CD14-positive monocyte (primary cell): ENCODE data around the gene MACROD2. TPM values are rescaled to one million over a fixed set of nuclear protein-coding genes. Genes with fewer than 3 reads are reported as not detected.

Experiments
- DNase-seq, 3 donors: peaks; one replicate each; pipeline ENCODE4 v3.0.0-alpha.2; 2011 to 2022
- H2AFZ ChIP-seq: 2 replicates; pipeline ENCODE4 v1.6.0; 2012; ENCODE audit warnings: mild to moderate bottlenecking, low read depth, low read length, inconsistent platforms; ENCODE audit not compliant: insufficient read depth, poor library complexity, severe bottlenecking
- H3K27ac ChIP-seq, 2 donors: 1 replicate in 1 of 2; 2 replicates in 1 of 2; pipeline ENCODE4 v1.5.1; 2012 to 2013; ENCODE audit warnings: low read length in 2 of 2, control low read depth in 1 of 2, inconsistent platforms in 1 of 2, low read depth in 1 of 2, mild to moderate bottlenecking in 1 of 2
- H3K27me3 ChIP-seq, 2 donors: one replicate each; pipeline versions ENCODE4 v1.6.0 to v1.6.1; 2011 to 2013; ENCODE audit warnings: low read length in 2 of 2; ENCODE audit not compliant: control insufficient read depth in 2 of 2, insufficient read depth in 2 of 2
- H3K36me3 ChIP-seq, 2 donors: replicated peaks in 1 of 2; 1 replicate in 1 of 2; 2 replicates in 1 of 2; pipeline versions ENCODE4 v1.5.1 to v1.6.1; 2012 to 2013; ENCODE audit warnings: low read length in 2 of 2, control low read depth in 1 of 2, inconsistent platforms in 1 of 2, mild to moderate bottlenecking in 1 of 2; ENCODE audit not compliant: insufficient read depth in 2 of 2, control insufficient read depth in 1 of 2
- H3K4me1 ChIP-seq, 2 donors: 1 replicate in 1 of 2; 2 replicates in 1 of 2; pipeline versions ENCODE4 v1.5.1 to v1.6.1; 2012 to 2013; ENCODE audit warnings: low read length in 2 of 2, control low read depth in 1 of 2, inconsistent platforms in 1 of 2, mild to moderate bottlenecking in 1 of 2, moderate library complexity in 1 of 2; ENCODE audit not compliant: insufficient read depth in 2 of 2, control insufficient read depth in 1 of 2
- H3K4me2 ChIP-seq: replicated peaks from 2 replicates; pipeline ENCODE3; 2012; ENCODE audit warnings: low read length, moderate library complexity, mild to moderate bottlenecking; ENCODE audit not compliant: poor library complexity, severe bottlenecking; ENCODE audit errors: extremely low read depth
- H3K4me3 ChIP-seq, 3 experiments: fragments of 200-600 bp in 1 of 3; sonication (generic) in 1 of 3; replicated peaks in 1 of 3; 1 replicate in 2 of 3; 2 replicates in 1 of 3; pipeline ENCODE4 v1.5.1; 2011 to 2013; ENCODE audit warnings: low read length in 3 of 3, mild to moderate bottlenecking in 3 of 3, control low read depth in 2 of 3, low read depth in 2 of 3, inconsistent platforms in 1 of 3, moderate library complexity in 1 of 3
- H3K79me2 ChIP-seq: 2 replicates; pipeline ENCODE4 v1.6.0; 2012; ENCODE audit warnings: mild to moderate bottlenecking, control low read depth, inconsistent platforms, low read length, moderate library complexity; ENCODE audit not compliant: insufficient read depth
- H3K9ac ChIP-seq: 2 replicates; pipeline ENCODE4 v1.6.0; 2017; ENCODE audit warnings: low read length, mild to moderate bottlenecking; ENCODE audit not compliant: insufficient read depth, poor library complexity, severe bottlenecking
- H3K9me3 ChIP-seq, 2 donors: replicated peaks in 1 of 2; 1 replicate in 1 of 2; 2 replicates in 1 of 2; pipeline versions ENCODE4 v1.5.1 to v1.6.1; 2012 to 2013; ENCODE audit warnings: low read length in 2 of 2, control low read depth in 1 of 2; ENCODE audit not compliant: control insufficient read depth in 1 of 2, insufficient read depth in 1 of 2
- H4K20me1 ChIP-seq: 2 replicates; pipeline ENCODE4 v1.6.0; 2012; ENCODE audit warnings: mild to moderate bottlenecking, low read length, control low read depth, moderate library complexity; ENCODE audit not compliant: insufficient read depth
- H3K27ac Mint-ChIP-seq, 7 donors: one replicate each; pipeline ENCODE4 v1.8.0; 2020; ENCODE audit warnings: mild to moderate bottlenecking in 7 of 7, mixed read lengths in 7 of 7, moderate library complexity in 6 of 7, inconsistent platforms in 2 of 7
- H3K27me3 Mint-ChIP-seq, 3 donors: one replicate each; pipeline ENCODE4 v1.8.0; 2021 to 2022; ENCODE audit warnings: low read depth in 3 of 3, mild to moderate bottlenecking in 3 of 3, mixed read lengths in 3 of 3, moderate library complexity in 3 of 3, inconsistent platforms in 1 of 3
- H3K36me3 Mint-ChIP-seq, 2 donors: one replicate each; pipeline ENCODE4 v1.8.0; 2020; ENCODE audit warnings: mixed read lengths in 2 of 2, inconsistent platforms in 1 of 2, mild to moderate bottlenecking in 1 of 2
- H3K4me1 Mint-ChIP-seq: one replicate; pipeline ENCODE4 v1.8.0; 2020; ENCODE audit warnings: mild to moderate bottlenecking, mixed read lengths
- H3K4me3 Mint-ChIP-seq, 2 donors: one replicate each; pipeline ENCODE4 v1.8.0; 2020; ENCODE audit warnings: mild to moderate bottlenecking in 2 of 2, mixed read lengths in 2 of 2, moderate library complexity in 1 of 2
- H3K9me3 Mint-ChIP-seq, 7 donors: one replicate each; pipeline ENCODE4 v1.8.0; 2020 to 2022; ENCODE audit warnings: mixed read lengths in 7 of 7, mild to moderate bottlenecking in 6 of 7, moderate library complexity in 6 of 7, inconsistent platforms in 2 of 7
- WGBS: methylation state at CpG from one replicate; pipeline ENCODE4 v1.1.5; 2013; ENCODE audit warnings: missing lambda C conversion rate; ENCODE audit not compliant: insufficient coverage; 5-methylcytosine and 5-hydroxymethylcytosine counted together
- intact Hi-C, 2 donors: fragments of 100-400 bp; cut with micrococcal nuclease; formaldehyde crosslinking; loops; one replicate each; pipeline versions ENCODE4 v1.15.0 to v1.15.1; 2023
- polyA plus RNA-seq, 3 donors: library from polyadenylated mRNA; depleted of rRNA in 1 of 3; unstranded in 2 of 3; stranded (reverse) in 1 of 3; fragments of 300-500 nt in 2 of 3; fragments of >200 nt in 1 of 3; fragmentation: Illumina TruSeq in 2 of 3; gene quantifications; 1 replicate in 2 of 3; 2 replicates in 1 of 3; pipeline ENCODE4 v1.2.3, GENCODE V29; 2012 to 2021
- TF ChIP-seq, protein P1 (sequence below): fragments of 200-600 bp; IDR thresholded peaks from one replicate; pipeline ENCODE4 v1.8.0; 2022; ENCODE audit warnings: antibody characterized with exemption, mild to moderate bottlenecking

Gene MACROD2
- polyA plus RNA-seq, 3 donors: 0.23 TPM; not detected in 2

DNA sequence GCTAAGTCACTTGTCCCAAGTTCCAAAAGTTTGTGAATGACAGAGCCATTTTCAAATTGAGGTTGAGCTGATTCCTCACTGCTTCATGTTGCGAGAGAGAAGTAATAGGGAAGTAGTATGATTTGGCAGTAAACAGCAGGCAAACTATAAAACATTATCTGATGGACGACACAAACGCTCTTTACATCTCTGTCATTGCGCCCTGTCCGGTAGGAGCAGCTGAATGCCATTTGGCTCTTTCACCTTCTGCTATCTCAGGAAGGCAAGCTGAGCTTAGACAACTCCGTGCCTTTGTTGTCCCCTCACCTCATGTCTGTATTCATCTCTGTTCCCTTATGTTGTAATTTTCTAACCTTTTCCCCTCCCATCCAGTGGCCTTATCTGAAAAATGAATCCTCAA is 782.8 kb downstream of the MACROD2 start:
- Histone ChIP-seq H3K79me2 (no peaks in the 10 kb centered on the region), H3K27ac (no peak overlapping the region), H3K27me3 (no peaks in the 10 kb centered on the region), H3K36me3 (no peaks in the 10 kb centered on the region), H2AFZ (no peak overlapping the region), H3K4me2 (no peak overlapping the region), H3K9ac (no peak overlapping the region), H3K4me1 (no peaks in the 10 kb centered on the region), H3K4me3 (no peak overlapping the region), H3K9me3 (no peaks in the 10 kb centered on the region), H4K20me1 (no peaks in the 10 kb centered on the region)
- no peak overlapping the region for H3K4me3 Mint-ChIP-seq
- TF ChIP-seq, protein P1, sequence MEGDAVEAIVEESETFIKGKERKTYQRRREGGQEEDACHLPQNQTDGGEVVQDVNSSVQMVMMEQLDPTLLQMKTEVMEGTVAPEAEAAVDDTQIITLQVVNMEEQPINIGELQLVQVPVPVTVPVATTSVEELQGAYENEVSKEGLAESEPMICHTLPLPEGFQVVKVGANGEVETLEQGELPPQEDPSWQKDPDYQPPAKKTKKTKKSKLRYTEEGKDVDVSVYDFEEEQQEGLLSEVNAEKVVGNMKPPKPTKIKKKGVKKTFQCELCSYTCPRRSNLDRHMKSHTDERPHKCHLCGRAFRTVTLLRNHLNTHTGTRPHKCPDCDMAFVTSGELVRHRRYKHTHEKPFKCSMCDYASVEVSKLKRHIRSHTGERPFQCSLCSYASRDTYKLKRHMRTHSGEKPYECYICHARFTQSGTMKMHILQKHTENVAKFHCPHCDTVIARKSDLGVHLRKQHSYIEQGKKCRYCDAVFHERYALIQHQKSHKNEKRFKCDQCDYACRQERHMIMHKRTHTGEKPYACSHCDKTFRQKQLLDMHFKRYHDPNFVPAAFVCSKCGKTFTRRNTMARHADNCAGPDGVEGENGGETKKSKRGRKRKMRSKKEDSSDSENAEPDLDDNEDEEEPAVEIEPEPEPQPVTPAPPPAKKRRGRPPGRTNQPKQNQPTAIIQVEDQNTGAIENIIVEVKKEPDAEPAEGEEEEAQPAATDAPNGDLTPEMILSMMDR: no peak
- intact Hi-C loops: no loop called here
- peaks cover 0 to 10% (median 4%) of the 10 kb centered on the region in 7 donors for H3K9me3 Mint-ChIP-seq
- DNase-seq: no peak
- no peaks in the 10 kb centered on the region for H3K4me1 Mint-ChIP-seq
- H3K36me3 Mint-ChIP-seq: no peaks in the 10 kb centered on the region
- H3K27me3 Mint-ChIP-seq: no peaks in the 10 kb centered on the region
- no peak overlapping the region for H3K27ac Mint-ChIP-seq
- 17% methylated on average over 4 of the region's 6 CpGs for WGBS

DNA sequence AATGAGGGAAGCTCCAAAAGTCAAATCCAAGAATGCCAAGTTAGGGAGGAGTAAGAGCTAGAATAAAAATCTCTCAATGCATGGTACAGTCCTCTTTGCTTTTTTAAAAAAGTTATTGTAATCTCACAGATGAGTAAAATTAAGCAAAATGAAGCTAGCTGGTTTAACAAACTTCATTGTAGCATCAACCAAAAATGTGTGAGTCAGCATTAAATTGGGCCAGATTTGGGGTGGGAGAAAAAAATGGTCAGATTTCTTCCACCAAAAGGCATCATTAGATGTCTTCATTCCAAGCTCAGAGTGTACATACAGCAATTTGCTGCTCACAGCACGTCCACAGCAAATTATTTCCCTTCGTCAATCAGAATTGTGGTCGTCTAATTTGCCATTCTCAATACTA is 783.6 kb downstream of the MACROD2 start:
- WGBS: 100% methylated on average over 3 of the region's 3 CpGs
- Mint-ChIP-seq H3K4me1 (no peaks in the 10 kb centered on the region), H3K36me3 (no peaks in the 10 kb centered on the region), H3K9me3 (peaks cover 0 to 10% (median 4%) of the 10 kb centered on the region in 7 donors), H3K27me3 (no peaks in the 10 kb centered on the region), H3K4me3 (no peak overlapping the region), H3K27ac (no peak overlapping the region)
- Histone ChIP-seq H3K27ac (no peak overlapping the region), H3K36me3 (no peaks in the 10 kb centered on the region), H3K9me3 (no peaks in the 10 kb centered on the region), H3K79me2 (no peaks in the 10 kb centered on the region), H2AFZ (no peak overlapping the region), H3K9ac (no peak overlapping the region), H3K4me2 (no peak overlapping the region), H4K20me1 (no peaks in the 10 kb centered on the region), H3K4me3 (no peak overlapping the region), H3K27me3 (no peaks in the 10 kb centered on the region), H3K4me1 (no peaks in the 10 kb centered on the region)
- TF ChIP-seq, protein P1: no peak
- DNase-seq: no peak
- intact Hi-C loops: no loop called here
